Fibroblast of skin of right quadriceps (primary cell): ENCODE data around the gene PMP22.
"Not testable (repeated sequence)": the region's sequence is repeated elsewhere in the genome, so short reads cannot be mapped to it uniquely, and the experiment has no call there.

ENCODE experiments used
- DNase-seq: peaks from one replicate; pipeline ENCODE4 v3.0.0-alpha.2; 2013

Gene PMP22

GRCh38 chr17:15250135-15250860 lies 14.8 kb downstream of the PMP22 start:
- no peak for DNase-seq

- no peak for DNase-seq
Observed at GRCh38 chr17:15249487-15249886, 15.6 kb downstream of the PMP22 start.

- no peak for DNase-seq
Observed at GRCh38 chr17:15247891-15248529, 17.1 kb downstream of the PMP22 start.

- DNase-seq, result no peak
Observed at GRCh38 chr17:15245054-15245453, 20.1 kb downstream of the PMP22 start.

- DNase-seq, result peak; percentile 29
Observed at GRCh38 chr17:15240644-15241043, 24.5 kb downstream of the PMP22 start.

- no peak for DNase-seq
Observed at GRCh38 chr17:15239491-15239890, 25.6 kb downstream of the PMP22 start.

GRCh38 chr17:15238676-15239422 lies 26.3 kb downstream of the PMP22 start:
- no peak for DNase-seq

GRCh38 chr17:15238057-15238456 lies 27.1 kb downstream of the PMP22 start:
- DNase-seq, result no peak

- DNase-seq, result no peak
Observed at GRCh38 chr17:15237106-15237425, 28.1 kb downstream of the PMP22 start.

GRCh38 chr17:15236281-15237105 lies 28.6 kb downstream of the PMP22 start:
- peak; percentile 29 for DNase-seq

- no peak for DNase-seq
Observed at GRCh38 chr17:15233971-15234370, 31.2 kb downstream of the PMP22 start.

- DNase-seq, result peak; percentile 49
Observed at GRCh38 chr17:15233022-15233805, 31.9 kb downstream of the PMP22 start.

- no peak for DNase-seq
Observed at GRCh38 chr17:15232517-15232915, 32.6 kb downstream of the PMP22 start.

- DNase-seq, result no peak
Observed at GRCh38 chr17:15231851-15232516, 33.1 kb downstream of the PMP22 start.

- no peak for DNase-seq
Observed at GRCh38 chr17:15230866-15231265, 34.3 kb downstream of the PMP22 start.

GRCh38 chr17:15221827-15222226 lies 43.3 kb downstream of the PMP22 start:
- DNase-seq, result not testable (repeated sequence)

GRCh38 chr17:15220785-15221184 lies 44.3 kb downstream of the PMP22 start:
- DNase-seq, result peak; percentile 81

- DNase-seq, result no peak
Observed at GRCh38 chr17:15216481-15216880, 48.6 kb downstream of the PMP22 start.

- peak; percentile 35 for DNase-seq
Observed at GRCh38 chr17:15213381-15214087, 51.6 kb downstream of the PMP22 start.

- DNase-seq, result no peak
Observed at GRCh38 chr17:15210247-15210646, 54.9 kb downstream of the PMP22 start.

- not testable (repeated sequence) for DNase-seq
Observed at GRCh38 chr17:15203062-15203461, 62.1 kb downstream of the PMP22 start.
